NCI-H187 (cell line): Measurements from ENCODE around the gene MLLT6.

Experiments
- DNase-seq, 2 experiments: peaks; one replicate each; lab custom pipeline; 2025; lab: John Stamatoyannopoulos, UW

MLLT6 gene

DNA sequence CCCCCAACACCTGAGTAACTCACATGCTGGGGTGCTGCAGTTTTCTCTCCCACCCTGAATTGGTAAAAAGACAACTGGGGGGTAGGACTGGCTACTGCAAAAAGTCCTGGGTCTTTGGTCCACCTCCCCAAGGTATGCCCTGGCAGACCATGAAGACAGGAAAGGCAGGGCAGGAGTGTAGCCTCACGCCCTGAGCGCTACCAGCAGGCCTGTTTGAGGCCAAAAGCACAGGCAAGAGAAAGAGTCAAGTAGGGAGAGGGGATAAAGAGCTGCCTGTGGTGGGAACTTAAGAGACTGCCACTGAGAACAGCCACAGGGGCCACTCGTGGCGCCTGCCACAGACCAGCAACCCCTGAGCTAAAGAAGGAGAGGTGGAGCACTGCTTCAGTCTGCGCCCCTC is 61.3 kb downstream of the MLLT6 start:
- no peak for DNase-seq

DNA sequence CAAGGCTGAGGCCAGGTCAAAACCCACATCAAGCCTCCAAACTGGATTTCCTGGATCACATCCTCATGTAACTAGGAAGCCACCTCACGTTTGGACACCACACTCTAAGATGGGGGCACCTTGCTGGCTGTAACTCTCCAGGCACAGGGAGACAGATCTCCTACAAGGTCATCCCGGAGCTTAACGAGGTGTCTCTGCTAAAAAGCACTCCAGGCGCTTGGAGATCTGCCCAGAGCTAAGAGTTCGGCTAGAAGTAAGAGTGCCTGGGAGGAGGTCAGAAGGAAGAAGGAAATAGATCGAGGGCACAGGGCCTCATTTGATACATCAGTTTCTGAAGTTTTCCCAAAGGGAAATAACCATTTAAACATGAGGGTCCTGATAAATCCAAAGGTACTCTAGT is 63.3 kb downstream of the MLLT6 start:
- DNase-seq, result no peak

DNA sequence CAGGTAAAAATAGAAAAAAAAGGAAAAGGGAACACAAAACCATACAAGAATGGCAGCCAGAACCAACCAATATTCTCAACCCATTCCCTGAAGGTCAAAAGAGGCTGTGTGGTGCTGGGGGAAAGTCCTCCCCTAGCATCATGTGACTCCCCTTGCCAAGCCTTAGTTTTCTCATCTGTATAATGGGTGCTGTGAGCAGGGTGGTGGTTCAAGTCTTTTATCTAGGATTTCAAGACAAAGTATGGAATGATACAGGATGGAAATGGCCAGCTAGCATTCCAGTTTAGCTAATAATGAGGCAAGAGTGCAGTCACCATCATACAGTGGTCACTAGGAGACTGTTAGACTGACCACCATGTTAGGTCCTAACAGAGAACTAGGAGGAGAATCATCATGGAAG is 68.2 kb downstream of the MLLT6 start:
- no peak for DNase-seq

DNA sequence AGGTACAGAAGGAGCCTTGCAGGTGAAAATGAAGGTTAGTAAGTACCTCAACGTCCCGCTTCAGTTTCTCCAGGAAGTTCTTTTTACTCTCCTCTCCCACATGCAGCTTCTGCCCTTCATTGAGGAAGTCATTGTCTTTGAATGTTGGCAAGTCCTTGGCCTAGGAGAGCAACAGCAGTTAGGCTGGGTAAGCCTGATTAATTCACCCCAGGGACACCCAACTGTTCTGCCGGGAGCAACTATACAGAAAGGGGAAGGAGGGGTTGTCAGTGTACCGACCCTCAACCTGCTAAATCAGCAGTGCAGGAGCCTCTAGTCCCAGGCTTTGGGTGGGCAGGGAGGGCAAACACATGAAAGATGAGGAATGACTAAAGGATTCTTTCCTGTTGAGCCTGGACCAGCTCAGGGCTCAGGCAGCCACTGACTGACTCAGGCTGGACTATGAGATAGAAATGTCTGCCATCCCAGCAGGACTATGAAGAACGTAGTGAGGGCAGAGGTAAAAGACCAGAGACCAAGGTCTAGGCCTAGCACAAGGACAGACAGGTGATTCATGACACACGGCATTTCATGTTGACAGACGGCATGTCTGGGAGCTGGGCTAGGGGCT is 72.7 kb downstream of the MLLT6 start:
- no peak for DNase-seq
